Measurements from ENCODE around the gene NDUFA6.

DNA sequence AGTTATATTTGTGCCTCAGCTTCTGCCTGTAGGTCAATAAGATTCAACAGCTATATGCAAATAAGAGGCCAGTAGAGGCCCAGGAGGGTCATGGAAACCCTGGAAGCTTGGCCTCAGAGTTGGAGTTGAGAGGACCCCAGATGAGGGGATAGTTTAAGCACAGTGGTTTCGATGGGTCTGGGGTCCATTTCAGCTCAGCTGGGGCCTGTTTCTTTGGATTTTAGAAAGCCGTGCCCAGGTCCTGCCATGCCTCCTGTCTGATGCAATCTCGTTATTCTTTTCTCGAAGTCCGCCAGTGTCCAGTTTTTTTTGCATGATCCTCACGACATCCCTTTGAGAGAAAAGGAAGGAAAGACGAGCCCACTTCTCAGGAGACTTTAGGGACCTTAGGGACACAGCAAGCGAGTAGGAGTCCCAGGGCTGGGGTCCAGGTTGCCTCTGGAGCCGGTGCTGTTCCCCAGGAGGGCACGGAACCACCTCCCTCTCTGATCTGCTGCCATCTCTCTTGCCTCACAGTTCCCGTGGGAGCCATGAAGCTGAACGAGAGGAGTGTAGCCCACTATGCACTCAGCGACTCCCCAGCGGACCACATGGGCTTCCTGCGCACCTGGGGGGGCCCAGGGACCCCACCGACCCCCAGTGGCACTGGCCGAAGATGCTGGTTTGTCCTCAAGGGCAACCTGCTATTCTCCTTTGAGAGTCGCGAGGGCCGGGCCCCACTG, 13.6 kb downstream of the NDUFA6 start:
- TF ChIP-seq CTCF (conservative IDR thresholded peaks at IDR 0.05) = no peak
- no peak for TF ChIP-seq ZFX (IDR thresholded peaks at IDR 0.05)
